GM19467 (cell line): ENCODE measurements around the gene ALDH3B1.

Experiments used
- ATAC-seq: cut with Tn5 transposase; IDR thresholded peaks from one replicate; pipeline ENCODE4 v1.9.1; 2021; ENCODE audit warnings: mild to moderate bottlenecking, moderate library complexity; ENCODE audit not compliant: unreplicated experiment

Gene ALDH3B1

GRCh38 chr11:68027667-68028066, 17.5 kb downstream of the ALDH3B1 start:
- ATAC-seq: no peak

- ATAC-seq: no peak
Measured at GRCh38 chr11:68028802-68029545, 18.8 kb downstream of the ALDH3B1 start.

GRCh38 chr11:68030318-68031143, 20.4 kb downstream of the ALDH3B1 start, which contains the start of gene NDUFS8:
Gene NDUFS8 (plus strand): TSS chr11:68030681. CDS start chr11:68032152, 1,471 bp downstream.
- peak; percentile 85 for ATAC-seq

GRCh38 chr11:68031144-68031464, 21.0 kb downstream of the ALDH3B1 start:
- ATAC-seq: no peak

GRCh38 chr11:68032003-68032402, 21.9 kb downstream of the ALDH3B1 start:
- no peak for ATAC-seq

GRCh38 chr11:68032997-68033707, 23.0 kb downstream of the ALDH3B1 start:
- no peak for ATAC-seq

- ATAC-seq: no peak
Measured at GRCh38 chr11:68033708-68034045, 23.6 kb downstream of the ALDH3B1 start.

GRCh38 chr11:68035266-68035876, 25.2 kb downstream of the ALDH3B1 start:
- no peak for ATAC-seq

- no peak for ATAC-seq
Measured at GRCh38 chr11:68036141-68036716, 26.1 kb downstream of the ALDH3B1 start.

- ATAC-seq: no peak
Measured at GRCh38 chr11:68036717-68037239, 26.7 kb downstream of the ALDH3B1 start.

- ATAC-seq: no peak
Measured at GRCh38 chr11:68037411-68038225, 27.5 kb downstream of the ALDH3B1 start.

- no peak for ATAC-seq
Measured at GRCh38 chr11:68038226-68038717, 28.1 kb downstream of the ALDH3B1 start.

GRCh38 chr11:68038718-68039525, 28.8 kb downstream of the ALDH3B1 start, which contains the start of gene TCIRG1:
Gene TCIRG1 (plus strand): TSS chr11:68039025. CDS start chr11:68041272, 2,247 bp downstream.
- ATAC-seq: no peak

GRCh38 chr11:68039526-68040086, 29.5 kb downstream of the ALDH3B1 start:
- no peak for ATAC-seq

- no peak for ATAC-seq
Measured at GRCh38 chr11:68040101-68040956, 30.2 kb downstream of the ALDH3B1 start.

- ATAC-seq: no peak
Measured at GRCh38 chr11:68040957-68041591, 30.9 kb downstream of the ALDH3B1 start.
